GM23338 (cell line): ENCODE data around the gene ZCCHC9. TPM values are rescaled to one million over a fixed set of nuclear protein-coding genes. Genes with fewer than 3 reads are reported as not detected.

ENCODE experiments used
- ATAC-seq: fragments of 200-7000 bp; cut with Tn5 transposase; 3 replicates; pipeline ENCODE4 v1.9.1; 2020
- DNase-seq: peaks from one replicate; pipeline ENCODE4 v3.0.0-alpha.2; 2015; ENCODE audit warnings: low spot score
- H2AFZ ChIP-seq: fragments of 200-600 bp; sonication (generic); 2 replicates; pipeline ENCODE4 v1.8.0; 2016; ENCODE audit warnings: antibody characterized with exemption, mild to moderate bottlenecking, moderate library complexity
- H3F3A ChIP-seq: fragments of 200-600 bp; sonication (generic); replicated peaks from 2 replicates; pipeline ENCODE4 v1.8.0; 2017; ENCODE audit warnings: antibody characterized with exemption, mixed run types, low read depth
- H3K27ac ChIP-seq: fragments of 200-600 bp; sonication (generic); 2 replicates; pipeline ENCODE4 v1.6.1; 2016; ENCODE audit warnings: low read depth
- H3K27me3 ChIP-seq: fragments of 200-600 bp; sonication (generic); 2 replicates; pipeline ENCODE4 v1.8.0; 2016; ENCODE audit warnings: mild to moderate bottlenecking, mixed run types, moderate library complexity; ENCODE audit not compliant: insufficient read depth
- H3K36me3 ChIP-seq: fragments of 200-600 bp; sonication (generic); 2 replicates; pipeline ENCODE4 v1.8.0; 2016; ENCODE audit warnings: mild to moderate bottlenecking; ENCODE audit not compliant: insufficient read depth
- H3K4me1 ChIP-seq: fragments of 200-600 bp; sonication (generic); 2 replicates; pipeline ENCODE4 v1.8.0; 2016; ENCODE audit warnings: mild to moderate bottlenecking, moderate library complexity; ENCODE audit not compliant: insufficient read depth
- H3K4me2 ChIP-seq: fragments of 200-600 bp; sonication (generic); 2 replicates; pipeline ENCODE4 v1.7.1; 2017; ENCODE audit warnings: mixed run types
- H3K4me3 ChIP-seq: fragments of 200-600 bp; sonication (generic); 2 replicates; pipeline ENCODE4 v1.6.1; 2016; ENCODE audit warnings: mixed run types
- H3K79me2 ChIP-seq: fragments of 200-600 bp; sonication (generic); replicated peaks from 2 replicates; pipeline ENCODE4 v1.8.0; 2017; ENCODE audit warnings: mild to moderate bottlenecking; ENCODE audit not compliant: insufficient read depth
- H3K9me2 ChIP-seq: fragments of 200-600 bp; sonication (generic); 2 replicates; pipeline ENCODE4 v1.8.0; 2017; ENCODE audit not compliant: insufficient read depth
- H4K20me1 ChIP-seq: fragments of 200-600 bp; sonication (generic); replicated peaks from 2 replicates; pipeline ENCODE4 v1.8.0; 2017; ENCODE audit warnings: mild to moderate bottlenecking; ENCODE audit not compliant: insufficient read depth
- H3K27ac Mint-ChIP-seq: 2 replicates; pipeline ENCODE4 v1.8.0; 2020; ENCODE audit warnings: inconsistent platforms, mild to moderate bottlenecking, moderate library complexity, mixed read lengths
- H3K27me3 Mint-ChIP-seq: 3 replicates; pipeline ENCODE4 v1.8.0; 2022; ENCODE audit warnings: low read depth, mild to moderate bottlenecking, moderate library complexity, mixed read lengths, inconsistent platforms; ENCODE audit not compliant: insufficient read depth, poor library complexity
- H3K36me3 Mint-ChIP-seq: 3 replicates; pipeline ENCODE4 v1.8.0; 2021; ENCODE audit warnings: low read depth, mild to moderate bottlenecking, inconsistent platforms, moderate library complexity, mixed read lengths
- H3K4me1 Mint-ChIP-seq: 3 replicates; pipeline ENCODE4 v1.8.0; 2020; ENCODE audit warnings: mild to moderate bottlenecking, inconsistent platforms, mixed read lengths
- H3K4me3 Mint-ChIP-seq: 3 replicates; pipeline ENCODE4 v1.8.0; 2021; ENCODE audit warnings: moderate library complexity, mild to moderate bottlenecking, inconsistent platforms, mixed read lengths
- H3K9me3 Mint-ChIP-seq: 3 replicates; pipeline ENCODE4 v1.8.0; 2020; ENCODE audit warnings: moderate library complexity, mild to moderate bottlenecking, inconsistent platforms, mixed read lengths
- CREB1 ChIP-seq: fragments of 250-450 bp; sonication (Bioruptor Pico); IDR thresholded peaks from 2 replicates; pipeline ENCODE4 v1.5.0; 2020; ENCODE audit warnings: low read depth, mild to moderate bottlenecking, moderate library complexity
- CTCF ChIP-seq, 2 experiments: fragments of 200-600 bp in 1 of 2; sonication (generic) in 1 of 2; conservative IDR thresholded peaks; 2 replicates each; pipeline versions ENCODE4 v1.5.1 to v1.6.1; 2016 to 2017; ENCODE audit warnings: antibody characterized with exemption in 2 of 2, low read depth in 2 of 2, mild to moderate bottlenecking in 2 of 2, moderate library complexity in 1 of 2
- ETS1 ChIP-seq: IDR thresholded peaks from 2 replicates; pipeline ENCODE4 v1.6.1; 2016; ENCODE audit warnings: antibody characterized with exemption
- EZH2 ChIP-seq: fragments of 200-600 bp; sonication (generic); IDR thresholded peaks from one replicate; pipeline ENCODE4 v1.8.0; 2017; ENCODE audit warnings: antibody characterized with exemption, mild to moderate bottlenecking, low read depth; ENCODE audit not compliant: unreplicated experiment
- EZH2phosphoT487 ChIP-seq: fragments of 200-600 bp; sonication (generic); IDR thresholded peaks from one replicate; pipeline ENCODE4 v1.8.1; 2018; ENCODE audit warnings: antibody characterized with exemption; ENCODE audit not compliant: unreplicated experiment
- JUNB ChIP-seq: IDR thresholded peaks from one replicate; pipeline ENCODE4 v1.6.1; 2016; ENCODE audit warnings: antibody characterized with exemption; ENCODE audit not compliant: unreplicated experiment
- NANOG ChIP-seq: IDR thresholded peaks from 2 replicates; pipeline ENCODE4 v1.6.1; 2016; ENCODE audit warnings: antibody characterized with exemption, borderline replicate concordance
- POLR2AphosphoS5 ChIP-seq: IDR thresholded peaks from 2 replicates; pipeline ENCODE4 v1.6.1; 2016; ENCODE audit warnings: antibody characterized with exemption, low read depth
- REST ChIP-seq: IDR thresholded peaks from one replicate; pipeline ENCODE4 v1.6.1; 2018; ENCODE audit warnings: antibody characterized with exemption; ENCODE audit not compliant: unreplicated experiment
- STAT1 ChIP-seq: IDR thresholded peaks from one replicate; pipeline ENCODE4 v1.6.1; 2016; ENCODE audit warnings: antibody characterized with exemption; ENCODE audit not compliant: unreplicated experiment
- ZNF114 ChIP-seq: fragments of 250-450 bp; sonication (Bioruptor Pico); IDR thresholded peaks from 2 replicates; pipeline ENCODE4 v1.5.0; 2020; ENCODE audit warnings: mild to moderate bottlenecking, moderate library complexity
- ZNF331 ChIP-seq: fragments of 250-450 bp; sonication (Bioruptor Pico); IDR thresholded peaks from 2 replicates; pipeline ENCODE4 v1.5.0; 2020; ENCODE audit warnings: low read depth, mild to moderate bottlenecking, moderate library complexity
- polyA plus RNA-seq: library from polyadenylated mRNA; unstranded; fragments of >200 nt; fragmentation: Nextera tagmentation; extraction: Ambion mirVana; gene quantifications from 2 replicates; pipeline ENCODE4 v1.2.1, GENCODE V29; 2016
- total RNA-seq: library from RNA; depleted of rRNA; stranded (reverse); fragments of >200 nt; shearing (Covaris generic); gene quantifications from 2 replicates; pipeline ENCODE4 v1.2.3, GENCODE V29; 2014

Gene ZCCHC9
- total and polyA plus RNA-seq, 2 experiments from 2014 or later, result 31.1 to 48.7 TPM

- no peak for TF ChIP-seq REST
- TF ChIP-seq NANOG, result no peak
- no peak for TF ChIP-seq ETS1
- TF ChIP-seq CTCF (conservative IDR thresholded peaks at IDR 0.05; ENCODE audit: low read depth in 2 of 2), result no peak
- no peak for TF ChIP-seq POLR2AphosphoS5
- no peak for TF ChIP-seq EZH2
- TF ChIP-seq JUNB, result no peak
Observed at GRCh38 chr5:81354093-81354492, 52.7 kb downstream of the ZCCHC9 start (continued).

GRCh38 chr5:81355291-81356251, 54.2 kb downstream of the ZCCHC9 start:
- Histone ChIP-seq H3K4me3 (no peak overlapping the region), H3K4me1 (peaks cover 15% of the 10 kb centered on the region; the same call in 1 of the 2 replicates), H3K4me2 (no peak overlapping the region), H3F3A (no peaks in the 10 kb centered on the region), H3K27ac (no peak overlapping the region), H3K36me3 (no peaks in the 10 kb centered on the region), H3K27me3 (no peaks in the 10 kb centered on the region), H3K79me2 (no peaks in the 10 kb centered on the region), H3K9me2 (peaks cover 4% of the 10 kb centered on the region; the same call in 1 of the 2 replicates), H4K20me1 (no peaks in the 10 kb centered on the region), H2AFZ (no peak overlapping the region; the same call in 1 of the 2 replicates)
- Mint-ChIP-seq H3K36me3 (no peaks in the 10 kb centered on the region), H3K27me3 (peaks cover 2% of the 10 kb centered on the region), H3K4me1 (peaks cover 8% of the 10 kb centered on the region), H3K4me3 (no peak overlapping the region), H3K9me3 (no peaks in the 10 kb centered on the region), H3K27ac (no peak overlapping the region)
- TF ChIP-seq STAT1 (no peak), ZNF114 (CRISPR knock-in tag) (no peak), POLR2AphosphoS5 (no peak), REST (no peak), ZNF331 (CRISPR knock-in tag) (no peak), NANOG (no peak), CTCF (conservative IDR thresholded peaks at IDR 0.05; ENCODE audit: low read depth in 2 of 2) (no peak), EZH2 (no peak), CREB1 (no peak), EZH2phosphoT487 (no peak)
- ATAC-seq (no peak), DNase-seq (no peak)
